Caco-2 (cell line): Measurements from ENCODE around the gene NTNG2. TPM values are rescaled to one million over a fixed set of nuclear protein-coding genes. Genes with fewer than 3 reads are reported as not detected.

ENCODE experiments used
- BruUV-seq: library from RNA; stranded (reverse); fragments of 400-500 nt; replicated peaks from 2 replicates; lab custom pipeline; 2021; lab: Mats Ljungman, UMichigan
- CTCF ChIA-PET: fragments of 300-600 bp; sonication (Branson Sonifier 250); formaldehyde crosslinking; loops from one replicate; lab custom pipeline; 2022; ENCODE audit warnings: antibody characterized with exemption; lab: Charles Lee
- POLR2A ChIA-PET: fragments of 300-600 bp; sonication (Branson Sonifier 250); formaldehyde crosslinking; loops from one replicate; lab custom pipeline; 2022; ENCODE audit warnings: antibody characterized with exemption; lab: Charles Lee
- DNase-seq, 2 experiments: peaks; one replicate each; pipeline versions ENCODE4 v3.0.0 to v3.0.0-alpha.2; 2020 to 2022
- H3K27me3 ChIP-seq: replicated peaks from 2 replicates; pipeline ENCODE4 v1.6.0; 2011; ENCODE audit warnings: low read length; ENCODE audit not compliant: control insufficient read depth, insufficient read depth
- H3K36me3 ChIP-seq: 2 replicates; pipeline ENCODE4 v1.5.1; 2011; ENCODE audit warnings: low read length; ENCODE audit not compliant: control insufficient read depth, insufficient read depth
- H3K4me1 ChIP-seq: fragments of 250-450 bp; sonication (Bioruptor Pico); 2 replicates; pipeline ENCODE4 v1.5.1; 2020; ENCODE audit warnings: mild to moderate bottlenecking
- H3K4me3 ChIP-seq: 2 replicates; pipeline ENCODE4 v1.5.1; 2011; ENCODE audit warnings: low read depth, mild to moderate bottlenecking, control low read depth, low read length
- H3K9me3 ChIP-seq: fragments of 250-450 bp; sonication (Bioruptor Pico); 2 replicates; pipeline ENCODE4 v1.5.1; 2020; ENCODE audit warnings: mild to moderate bottlenecking, moderate library complexity
- H3K27ac Mint-ChIP-seq: one replicate; pipeline ENCODE4 v1.8.0; 2022; ENCODE audit warnings: mixed read lengths; ENCODE audit not compliant: unreplicated experiment
- H3K27me3 Mint-ChIP-seq: one replicate; pipeline ENCODE4 v1.8.0; 2022; ENCODE audit warnings: mixed read lengths; ENCODE audit not compliant: insufficient read depth, unreplicated experiment
- H3K36me3 Mint-ChIP-seq: one replicate; pipeline ENCODE4 v1.8.0; 2022; ENCODE audit warnings: mild to moderate bottlenecking, mixed read lengths; ENCODE audit not compliant: insufficient read depth, unreplicated experiment
- H3K4me1 Mint-ChIP-seq: one replicate; pipeline ENCODE4 v1.8.0; 2022; ENCODE audit warnings: low read depth, mixed read lengths; ENCODE audit not compliant: unreplicated experiment
- H3K4me3 Mint-ChIP-seq: one replicate; pipeline ENCODE4 v1.8.0; 2022; ENCODE audit warnings: mild to moderate bottlenecking, moderate library complexity, mixed read lengths; ENCODE audit not compliant: unreplicated experiment
- H3K9me3 Mint-ChIP-seq: one replicate; pipeline ENCODE4 v1.8.0; 2022; ENCODE audit warnings: mixed read lengths; ENCODE audit not compliant: unreplicated experiment
- CTCF ChIP-seq, 2 experiments: fragments of 200-600 bp in 1 of 2; IDR thresholded peaks; 1 replicate in 1 of 2; 2 replicates in 1 of 2; pipeline versions ENCODE4 v1.5.1 to v1.8.0; 2011 to 2022; ENCODE audit warnings: antibody characterized with exemption in 1 of 2, control low read depth in 1 of 2, inconsistent platforms in 1 of 2, low read depth in 1 of 2, low read length in 1 of 2, mild to moderate bottlenecking in 1 of 2, moderate library complexity in 1 of 2; ENCODE audit not compliant: insufficient read depth in 1 of 2, severe bottlenecking in 1 of 2, unreplicated experiment in 1 of 2
- intact Hi-C: fragments of 100-400 bp; cut with micrococcal nuclease; formaldehyde crosslinking; loops from one replicate; pipeline ENCODE4 v1.10.0; 2022; ENCODE audit not compliant: unreplicated experiment
- total RNA-seq: library from RNA; stranded (reverse); gene quantifications from 2 replicates; pipeline ENCODE4 v1.2.3, GENCODE V29; 2022

NTNG2 gene
- total RNA-seq, 1 experiment from 2014 or later = not detected

DNA sequence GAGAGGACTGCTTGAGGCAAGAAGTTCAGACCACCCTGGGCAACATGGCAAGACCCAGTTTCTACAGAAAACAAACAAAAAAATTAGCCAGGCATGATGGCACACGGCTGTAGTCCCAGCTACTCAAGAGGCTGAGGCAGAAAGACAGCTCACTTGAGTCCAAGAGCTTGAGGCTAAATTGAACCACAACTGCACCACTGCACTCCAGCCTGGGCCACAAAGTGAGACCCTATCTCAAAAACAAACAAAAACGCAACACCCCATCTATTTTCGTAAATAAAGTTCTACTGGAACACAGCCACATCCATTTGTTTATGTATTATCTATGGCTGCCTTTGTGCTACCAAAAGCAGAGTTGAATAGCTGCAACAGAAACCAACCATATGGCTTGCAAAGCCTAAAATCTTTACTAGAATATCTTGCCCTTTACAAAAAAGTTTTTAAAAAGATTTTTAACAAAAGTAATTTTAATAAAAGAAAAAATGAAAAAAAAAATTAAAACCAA lies 125.5 kb downstream of the NTNG2 start:
- Histone ChIP-seq H3K4me1 (peaks cover 18% of the 10 kb centered on the region), H3K9me3 (no peaks in the 10 kb centered on the region), H3K27me3 (no peaks in the 10 kb centered on the region), H3K36me3 (peaks cover 3% of the 10 kb centered on the region), H3K4me3 (no peak overlapping the region)
- Mint-ChIP-seq H3K27ac (no peak overlapping the region), H3K4me1 (peaks cover 10% of the 10 kb centered on the region), H3K9me3 (no peaks in the 10 kb centered on the region), H3K36me3 (peaks cover 59% of the 10 kb centered on the region), H3K4me3 (no peak overlapping the region), H3K27me3 (no peaks in the 10 kb centered on the region)
- CTCF ChIA-PET = no interaction called here
- intact Hi-C loops = no loop called here
- BruUV-seq = no TSS peak
- no peak for TF ChIP-seq CTCF (IDR thresholded peaks at IDR 0.05; ENCODE audit: insufficient read depth in 1 of 2, low read depth in 1 of 2, low read length in 1 of 2, severe bottlenecking in 1 of 2, unreplicated experiment in 1 of 2)
- DNase-seq = no peak
- POLR2A ChIA-PET = no interaction called here

- H3K27ac Mint-ChIP-seq = no peak overlapping the region
- no peak for DNase-seq
- Histone ChIP-seq H3K36me3 (peaks cover 3% of the 10 kb centered on the region), H3K9me3 (no peaks in the 10 kb centered on the region), H3K4me3 (no peak overlapping the region), H3K4me1 (peaks cover 18% of the 10 kb centered on the region), H3K27me3 (no peaks in the 10 kb centered on the region)
- intact Hi-C loops = no loop called here
- H3K4me3 Mint-ChIP-seq = no peak overlapping the region
- no TSS peak for BruUV-seq
- no peaks in the 10 kb centered on the region for H3K9me3 Mint-ChIP-seq
- peaks cover 59% of the 10 kb centered on the region for H3K36me3 Mint-ChIP-seq
- H3K27me3 Mint-ChIP-seq = no peaks in the 10 kb centered on the region
- POLR2A ChIA-PET = no interaction called here
- no peak for TF ChIP-seq CTCF (IDR thresholded peaks at IDR 0.05; ENCODE audit: insufficient read depth in 1 of 2, low read depth in 1 of 2, low read length in 1 of 2, severe bottlenecking in 1 of 2, unreplicated experiment in 1 of 2)
- peaks cover 10% of the 10 kb centered on the region for H3K4me1 Mint-ChIP-seq
- CTCF ChIA-PET = no interaction called here
These were observed 126.5 kb downstream of the NTNG2 start for GRCh38 chr9:132288361-132288760.

GRCh38 chr9:132288966-132289365 lies 127.1 kb downstream of the NTNG2 start:
- Mint-ChIP-seq H3K4me3 (no peak overlapping the region), H3K36me3 (peaks cover 57% of the 10 kb centered on the region), H3K27ac (peak overlapping the region; percentile 65), H3K4me1 (peaks cover 10% of the 10 kb centered on the region), H3K27me3 (no peaks in the 10 kb centered on the region), H3K9me3 (no peaks in the 10 kb centered on the region)
- Histone ChIP-seq H3K4me1 (peaks cover 18% of the 10 kb centered on the region), H3K36me3 (peaks cover 3% of the 10 kb centered on the region), H3K27me3 (no peaks in the 10 kb centered on the region), H3K9me3 (no peaks in the 10 kb centered on the region), H3K4me3 (no peak overlapping the region)
- ChIA-PET CTCF (no interaction called here), POLR2A (no interaction called here)
- no peak for TF ChIP-seq CTCF (IDR thresholded peaks at IDR 0.05; ENCODE audit: insufficient read depth in 1 of 2, low read depth in 1 of 2, low read length in 1 of 2, severe bottlenecking in 1 of 2, unreplicated experiment in 1 of 2)
- peak; percentile 23 to 44 for DNase-seq
- BruUV-seq = no TSS peak
- intact Hi-C loops = no loop called here
